Measurements from ENCODE around the gene OR51D1.

Gene OR51D1

GRCh38 chr11:4647766-4648165 is 10.5 kb downstream of the OR51D1 start:
- no peak for DNase-seq

- no peak for DNase-seq
Measured at GRCh38 chr11:4654635-4655369, 17.5 kb downstream of the OR51D1 start.

DNA sequence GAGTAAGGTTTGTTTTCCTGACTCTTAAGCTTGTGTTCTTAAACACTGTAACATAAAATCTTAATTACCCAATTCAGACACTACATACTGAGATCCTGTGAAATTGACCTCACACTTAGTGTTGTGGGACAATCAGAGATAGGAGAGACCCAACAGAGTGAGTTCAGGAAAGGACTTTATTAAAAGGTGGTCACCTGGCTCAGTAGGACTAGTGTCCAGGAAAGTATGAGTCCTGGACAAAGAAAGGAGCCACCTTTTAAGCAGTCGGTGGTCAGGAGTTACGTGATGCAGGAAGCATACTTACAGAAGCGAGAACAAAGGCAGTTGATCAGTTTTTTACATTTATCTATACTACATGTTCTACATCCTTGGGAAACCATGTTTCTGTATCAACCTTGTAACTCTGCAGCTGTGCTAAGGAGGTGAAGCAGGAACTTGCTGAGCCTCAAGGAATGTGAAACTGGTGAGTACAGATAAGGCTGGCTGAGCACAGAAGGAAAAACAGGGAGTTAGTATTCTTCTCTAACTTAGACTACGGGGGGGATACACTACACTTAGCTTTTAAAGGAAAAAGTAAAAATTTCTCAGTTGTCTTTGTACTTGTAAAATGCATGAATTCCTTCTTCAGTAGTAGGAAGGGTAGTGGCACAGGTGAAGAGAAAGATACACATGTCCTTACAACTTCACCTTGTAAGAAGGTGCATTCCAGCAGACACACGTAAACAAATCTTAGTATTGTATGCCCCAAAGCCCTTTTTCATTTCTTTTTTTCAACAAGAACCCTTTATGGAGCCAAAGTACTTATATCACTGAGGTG is 21.6 kb downstream of the OR51D1 start:
- no peak for DNase-seq

DNA sequence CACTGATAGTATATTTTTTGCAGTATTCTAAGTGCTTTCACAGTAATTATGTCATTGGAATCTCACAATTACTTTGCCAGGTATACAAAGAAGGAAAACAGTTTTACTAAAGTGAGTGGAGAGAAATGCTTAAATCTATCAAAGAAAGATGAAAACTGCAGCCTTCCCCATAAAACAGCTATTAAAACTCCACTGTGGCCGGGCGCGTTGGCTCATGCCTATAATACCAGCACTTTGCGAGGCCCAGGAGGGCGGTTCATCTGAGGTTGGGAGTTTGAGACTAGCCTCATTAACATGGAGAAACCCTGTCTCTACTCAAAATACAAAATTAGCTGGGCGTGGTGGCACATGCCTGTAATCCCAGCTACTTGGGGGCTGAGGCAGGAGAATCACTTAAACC is 25.6 kb downstream of the OR51D1 start:
- no peak for DNase-seq

- no peak for DNase-seq
Measured at GRCh38 chr11:4664183-4664582, 26.9 kb downstream of the OR51D1 start.

DNA sequence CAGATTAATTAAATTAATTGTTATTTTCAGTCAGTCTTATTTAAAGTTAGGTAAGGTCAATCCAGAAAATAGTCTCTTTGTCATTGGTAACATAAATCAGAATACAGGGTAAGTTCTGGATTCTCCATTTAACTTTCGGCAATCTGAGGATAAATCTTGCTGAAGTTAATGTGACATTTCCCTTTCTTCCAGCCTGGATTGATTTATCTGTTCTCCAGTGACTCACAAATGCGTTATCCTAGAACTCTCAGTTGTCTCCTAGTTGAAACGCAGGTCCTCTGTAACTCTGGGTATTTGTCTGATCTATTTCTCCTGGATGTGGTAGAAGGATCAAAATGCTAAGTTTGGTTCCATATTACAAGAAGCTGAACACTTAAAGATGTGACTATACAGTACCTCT is 27.5 kb downstream of the OR51D1 start:
- no peak for DNase-seq

GRCh38 chr11:4665424-4665823 is 28.1 kb downstream of the OR51D1 start:
- no peak for DNase-seq

- no peak for DNase-seq
Measured at GRCh38 chr11:4671741-4672140, 34.5 kb downstream of the OR51D1 start.

DNA sequence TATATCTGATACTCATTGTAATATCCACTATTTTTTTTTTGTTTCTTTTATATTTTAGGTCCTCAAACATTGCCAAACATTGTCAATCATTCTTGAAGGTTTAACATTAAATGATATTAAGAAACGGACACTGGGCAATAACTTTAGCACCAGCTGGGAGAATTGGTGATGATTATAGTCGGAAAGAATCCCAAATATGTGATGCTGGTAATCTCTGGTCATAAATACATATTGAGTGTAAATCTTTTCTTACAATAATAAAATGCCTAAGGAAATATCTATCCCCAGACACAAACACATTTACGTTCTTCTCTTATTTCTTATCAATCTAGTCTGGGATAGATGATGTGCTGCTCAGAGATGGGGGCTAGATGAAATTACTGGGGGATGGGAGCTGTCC is 35.2 kb downstream of the OR51D1 start:
- no peak for DNase-seq

DNA sequence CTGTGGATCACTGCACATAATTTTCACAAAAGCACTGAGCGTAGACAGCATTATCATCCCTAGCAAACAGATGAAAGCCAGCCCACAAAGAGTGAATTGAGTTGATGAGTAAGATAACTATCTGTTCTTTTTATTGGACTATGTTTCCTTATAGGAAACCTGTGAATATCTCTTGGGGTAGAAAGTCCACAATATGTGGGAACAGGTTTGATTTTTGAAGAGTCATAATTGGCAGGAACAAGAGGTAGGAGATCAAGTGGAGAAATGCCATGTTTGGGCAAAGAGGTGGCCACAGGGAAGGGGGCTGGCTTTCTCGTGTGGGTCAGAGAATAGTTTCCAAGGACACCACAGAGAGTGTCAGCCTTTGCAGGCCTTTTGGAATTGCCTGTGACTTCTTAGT is 36.5 kb downstream of the OR51D1 start:
- DNase-seq, result no peak

DNA sequence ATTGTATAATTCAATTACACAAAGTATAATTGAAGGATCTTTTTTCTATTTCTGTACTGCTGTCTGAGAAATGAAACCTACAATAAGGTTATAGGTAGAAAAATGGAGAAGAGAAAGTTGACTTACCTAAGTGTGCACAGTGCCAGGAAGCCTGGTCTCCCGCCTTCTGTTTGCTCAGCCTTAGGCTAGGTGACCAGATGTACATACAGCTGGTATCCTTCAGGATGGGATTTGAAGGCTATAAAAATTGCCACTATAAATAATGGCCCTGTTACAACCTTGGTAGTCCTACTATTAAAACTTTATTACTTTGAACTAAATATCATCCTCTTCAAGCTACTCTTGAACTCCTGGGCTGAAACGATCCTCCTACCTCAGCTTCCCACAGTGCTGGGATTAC is 40.7 kb downstream of the OR51D1 start:
- DNase-seq, result no peak

DNA sequence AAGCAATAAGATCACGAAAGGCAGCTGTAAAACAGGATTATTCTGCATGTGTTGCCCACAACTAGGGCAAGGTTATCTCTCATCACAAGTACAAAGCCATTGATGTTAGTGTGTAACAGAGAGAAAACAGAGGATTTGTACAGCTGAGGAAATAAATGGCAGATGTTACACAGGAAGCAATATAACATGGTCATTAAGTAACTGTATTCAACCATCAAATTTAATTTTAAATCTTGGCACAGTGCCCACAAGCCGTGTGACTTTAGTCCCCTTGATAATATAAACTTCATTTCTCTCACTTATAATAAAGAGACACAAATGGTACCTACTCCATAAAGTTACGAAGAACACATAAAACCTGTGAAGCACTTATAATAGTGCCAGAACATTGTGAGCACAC is 43.1 kb downstream of the OR51D1 start:
- peak; percentile 55 for DNase-seq

GRCh38 chr11:4682623-4683419 is 45.5 kb downstream of the OR51D1 start:
- no peak for DNase-seq

GRCh38 chr11:4684631-4685285 is 47.5 kb downstream of the OR51D1 start:
- DNase-seq, result no peak

Data from NCI-H1436 treated with DMSO at 0.1 percent for 48 hours (cell line).